Raji (cell line): ENCODE results near the gene ESAM.

ENCODE experiments used
- POLR2A ChIP-seq: IDR thresholded peaks from 2 replicates; pipeline ENCODE4 v1.6.1; 2011; ENCODE audit warnings: low read depth, low read length, control low read depth; ENCODE audit not compliant: insufficient read depth

The ESAM gene

DNA sequence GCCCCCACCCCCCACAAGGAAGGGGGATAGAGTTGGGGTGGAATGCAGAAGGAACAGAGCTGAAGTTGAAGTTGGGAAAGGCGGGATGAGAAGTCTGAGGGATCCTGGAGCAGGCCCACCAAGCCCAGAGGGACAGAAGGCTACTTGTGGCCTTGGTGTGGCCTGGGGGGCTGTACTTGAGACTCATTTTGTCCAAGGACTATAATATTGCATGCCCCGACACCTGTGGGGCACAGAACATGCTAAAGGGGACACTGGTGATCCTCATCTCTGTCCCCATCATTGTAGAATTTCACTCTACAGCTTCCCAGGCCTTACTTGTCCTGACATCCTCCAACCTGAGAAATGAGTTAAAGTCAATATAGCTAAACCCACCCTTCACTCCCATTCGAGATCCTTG lies 1.3 kb downstream of the ESAM start:
- no peak for TF ChIP-seq POLR2A

GRCh38 chr11:124760205-124760652 lies 1.9 kb downstream of the ESAM start:
- no peak for TF ChIP-seq POLR2A

DNA sequence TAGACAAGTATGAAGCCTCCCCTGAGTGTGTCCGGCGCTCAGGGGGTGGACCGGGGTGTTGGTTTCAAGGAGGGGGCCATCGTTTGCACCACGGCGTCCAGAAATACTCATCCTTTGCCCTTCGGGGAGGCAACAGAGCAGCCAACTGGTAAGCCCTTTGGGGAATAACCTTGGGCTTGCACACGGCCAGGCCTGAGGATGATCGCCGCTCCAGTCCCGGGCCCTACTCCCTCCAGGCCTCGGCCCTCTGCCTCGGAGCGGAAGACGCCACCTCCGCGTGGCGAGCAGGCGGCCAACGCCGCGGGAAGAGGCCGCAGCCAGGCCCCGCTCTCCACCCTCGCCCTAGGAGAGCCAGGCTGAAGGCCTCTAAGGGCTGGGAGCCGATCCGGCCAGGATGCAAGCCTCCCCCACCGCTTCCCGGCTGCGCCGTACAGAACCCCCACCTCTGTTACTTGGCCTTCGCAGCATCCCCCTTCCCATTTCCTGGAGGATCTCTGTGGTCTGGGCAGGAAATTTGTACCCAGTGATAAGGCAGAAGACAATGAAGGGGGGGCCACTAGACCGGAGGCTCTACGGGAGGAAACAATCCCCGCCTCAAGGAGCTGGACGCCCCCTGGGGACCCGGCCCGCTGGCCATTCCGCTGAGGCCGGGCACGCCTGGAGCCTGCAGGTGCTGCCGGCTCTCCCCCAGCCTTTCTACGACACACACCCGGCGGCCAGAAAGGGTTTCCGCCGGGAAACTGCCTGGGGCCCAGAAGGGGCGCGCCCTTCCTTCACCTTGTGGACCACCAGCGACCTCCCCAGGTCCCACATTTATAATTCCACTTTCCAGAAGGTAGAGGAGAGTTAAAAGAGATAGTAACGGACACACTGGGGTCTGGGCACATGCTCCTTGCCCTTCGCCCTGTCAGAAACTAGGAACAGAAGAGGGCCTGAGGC lies 2.6 kb downstream of the ESAM start:
- no peak for TF ChIP-seq POLR2A

GRCh38 chr11:124758355-124759265 lies 3.5 kb downstream of the ESAM start:
- TF ChIP-seq POLR2A, result no peak

- no peak for TF ChIP-seq POLR2A
Observed at GRCh38 chr11:124757320-124757719, 4.8 kb downstream of the ESAM start.

- no peak for TF ChIP-seq POLR2A
Observed at GRCh38 chr11:124756753-124757227, 5.3 kb downstream of the ESAM start.

DNA sequence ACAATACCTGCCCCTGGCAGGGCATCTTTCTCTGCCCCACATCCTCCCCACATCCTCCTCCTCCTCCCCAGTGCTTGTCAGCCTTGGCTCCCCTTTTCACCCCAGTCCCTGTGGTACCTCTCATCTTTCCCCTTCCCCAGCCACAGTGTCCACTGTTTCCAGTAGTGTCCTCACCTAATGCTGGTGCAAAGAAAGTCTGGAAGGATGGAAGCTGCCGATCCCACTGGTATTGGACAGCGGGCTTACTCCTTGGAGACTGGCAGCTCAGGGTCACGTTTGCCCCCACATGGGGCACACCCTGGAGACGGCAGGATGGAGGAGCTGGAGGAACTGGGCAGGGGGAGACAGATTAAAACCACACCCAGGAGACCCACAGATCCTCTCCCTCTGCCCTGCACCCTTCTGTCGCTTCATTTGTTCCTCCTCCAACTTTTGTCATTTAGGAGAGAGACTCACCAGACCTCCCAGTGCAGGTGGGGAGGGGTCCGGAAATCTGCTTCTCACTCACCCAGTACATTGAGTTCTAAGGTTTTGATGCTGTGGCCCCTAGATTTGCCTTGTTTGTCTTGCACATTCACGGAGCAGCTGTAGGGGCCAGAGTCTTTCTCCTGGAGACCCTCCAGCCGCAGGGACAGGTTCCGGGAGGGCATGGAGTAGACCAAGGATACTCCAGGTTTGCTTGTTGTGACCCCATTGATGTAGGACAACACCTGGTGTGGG lies 5.9 kb downstream of the ESAM start:
- no peak for TF ChIP-seq POLR2A

- no peak for TF ChIP-seq POLR2A
Observed at GRCh38 chr11:124754710-124755109, 7.4 kb downstream of the ESAM start.

DNA sequence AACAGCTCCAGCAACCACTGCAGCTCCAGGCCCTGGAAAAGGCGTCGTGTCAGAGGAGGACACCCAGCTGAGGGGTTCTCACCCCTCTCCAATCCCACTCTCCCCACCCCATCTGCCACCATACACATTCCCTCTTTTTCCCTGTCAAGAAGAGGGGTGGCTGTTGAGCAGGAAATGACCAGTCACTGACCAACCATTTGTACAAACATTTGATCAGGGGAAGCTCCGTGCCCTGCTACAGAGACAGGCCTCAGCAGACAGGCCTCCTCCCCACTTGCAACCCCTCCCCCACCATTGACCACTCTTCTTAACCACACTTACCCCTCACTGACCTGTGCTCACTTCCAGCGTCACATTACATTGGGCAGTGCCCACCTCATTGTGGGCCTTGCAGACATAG lies 7.8 kb downstream of the ESAM start:
- TF ChIP-seq POLR2A, result no peak

DNA sequence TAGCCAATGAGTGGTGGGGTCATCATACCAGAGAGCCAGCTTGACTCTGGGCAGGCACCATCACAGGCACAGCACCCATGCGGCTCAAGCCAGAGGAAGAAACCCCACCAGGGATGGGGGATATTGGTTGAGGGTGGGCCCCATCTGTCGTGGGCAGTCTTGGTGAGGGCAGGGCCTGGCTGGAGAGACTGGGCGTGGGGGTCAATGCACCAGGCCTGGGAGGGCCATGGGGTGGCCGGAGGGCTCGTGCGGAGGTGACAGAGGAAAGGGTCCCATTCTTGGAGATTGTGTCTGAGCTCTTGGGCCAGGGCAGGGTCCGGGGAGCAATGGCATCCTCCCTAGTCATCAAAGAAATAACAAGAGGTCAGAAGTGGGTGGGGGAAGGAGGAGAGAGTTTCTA lies 8.5 kb downstream of the ESAM start:
- no peak for TF ChIP-seq POLR2A

DNA sequence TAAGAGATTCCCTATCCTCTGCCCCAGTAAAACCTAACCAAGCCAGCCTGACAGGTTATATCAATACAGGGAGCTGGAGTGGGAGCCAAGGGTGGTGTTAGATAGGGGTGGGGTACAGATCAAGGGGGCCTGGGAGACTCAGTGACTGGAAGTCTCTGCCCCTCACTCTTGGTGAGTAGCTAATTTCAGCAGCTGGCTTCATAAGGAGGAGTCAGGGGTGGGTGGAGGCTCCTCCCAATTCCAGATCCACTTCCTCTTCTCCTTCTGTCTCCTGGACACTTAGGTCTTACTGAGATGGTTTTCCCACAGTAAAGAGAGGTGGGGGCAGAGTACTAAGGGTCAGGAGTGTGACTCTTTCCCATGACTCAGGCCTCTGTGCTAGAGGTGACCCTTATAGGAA lies 8.9 kb downstream of the ESAM start:
- TF ChIP-seq POLR2A, result no peak

GRCh38 chr11:124752471-124753102 lies 9.5 kb downstream of the ESAM start:
- no peak for TF ChIP-seq POLR2A

GRCh38 chr11:124751741-124752470 lies 10.2 kb downstream of the ESAM start, which contains the start of gene VSIG2:
TSS of gene VSIG2 (minus strand) at chr11:124752255. CDS start at chr11:124752137, 118 bp downstream.
- no peak for TF ChIP-seq POLR2A

GRCh38 chr11:124751391-124751740 lies 10.7 kb downstream of the ESAM start:
- no peak for TF ChIP-seq POLR2A

DNA sequence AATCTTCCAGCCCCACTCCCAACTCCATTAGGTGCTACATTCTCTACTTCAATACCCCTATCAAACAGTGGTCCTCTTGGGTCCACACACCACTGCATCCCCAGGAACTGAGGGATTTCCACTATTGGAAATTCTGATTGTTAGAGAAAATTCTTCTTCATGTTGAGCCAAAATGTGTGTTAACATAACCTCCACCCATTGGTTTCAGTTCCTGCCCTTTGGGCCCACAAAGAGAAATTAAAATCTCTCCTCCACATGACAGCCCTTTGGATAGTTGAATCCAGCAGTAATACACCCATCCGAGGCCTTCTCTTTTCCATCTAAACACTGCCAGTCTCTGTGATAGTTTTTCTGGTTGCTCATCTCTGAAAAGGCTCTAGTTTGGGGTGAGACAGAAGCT lies 12.2 kb downstream of the ESAM start:
- TF ChIP-seq POLR2A, result no peak
